IPS DF 4.7 (cell line): ENCODE measurements around the gene PRODH2.
A peak's percentile ranks its signal among the peaks of the same experiment; 100 is the strongest.

ENCODE experiments used
- DNase-seq: peaks from one replicate; pipeline ENCODE4 v3.0.0-alpha.2; 2013; ENCODE audit warnings: low spot score; ENCODE audit errors: extremely low read depth

Gene PRODH2

GRCh38 chr19:35757749-35758608 lies 54.7 kb downstream of the PRODH2 start, which contains the start of gene PROSER3:
TSS of gene PROSER3 (plus strand) at chr19:35758176. CDS start at chr19:35758216, 40 bp downstream.
- peak; percentile 97 for DNase-seq

- no peak for DNase-seq
Measured at GRCh38 chr19:35757231-35757748, 55.4 kb downstream of the PRODH2 start.

- DNase-seq: no peak
Measured at GRCh38 chr19:35756377-35757230, 56.0 kb downstream of the PRODH2 start, which contains the start of gene HSPB6. TSS of gene HSPB6 (minus strand) at chr19:35757029. CDS start at chr19:35757008, 21 bp downstream.

GRCh38 chr19:35755550-35756376 lies 56.9 kb downstream of the PRODH2 start:
- DNase-seq: no peak

GRCh38 chr19:35755131-35755549 lies 57.5 kb downstream of the PRODH2 start:
- no peak for DNase-seq

GRCh38 chr19:35754370-35755130 lies 58.1 kb downstream of the PRODH2 start:
- DNase-seq: no peak

- DNase-seq: no peak
Measured at GRCh38 chr19:35753634-35754369, 58.8 kb downstream of the PRODH2 start.

GRCh38 chr19:35752746-35753350 lies 59.8 kb downstream of the PRODH2 start:
- DNase-seq: no peak

GRCh38 chr19:35751839-35752745 lies 60.6 kb downstream of the PRODH2 start:
- no peak for DNase-seq

- no peak for DNase-seq
Measured at GRCh38 chr19:35750167-35750566, 62.5 kb downstream of the PRODH2 start.
